Astrocyte (in vitro differentiated cells and primary cell): ENCODE measurements around the gene CDKN2C.

Experiments used
- CTCF ChIP-seq: IDR thresholded peaks from 2 replicates; pipeline ENCODE4 v1.5.1; 2011; ENCODE audit warnings: low read depth, mild to moderate bottlenecking, inconsistent platforms, low read length, moderate library complexity; ENCODE audit not compliant: insufficient read depth
- EZH2 ChIP-seq: IDR thresholded peaks from 2 replicates; pipeline ENCODE4 v1.6.1; 2012; ENCODE audit warnings: mild to moderate bottlenecking, low read length, inconsistent platforms; ENCODE audit not compliant: insufficient read depth

- TF ChIP-seq CTCF (peak; percentile 5), EZH2 (no peak)
Measured at GRCh38 chr1:50959913-50960844, 9.9 kb upstream of the CDKN2C start, which contains the start of gene FAF1.
